Stimulated activated CD4-positive, alpha-beta T cell treated with anti-CD3 and anti-CD28 coated beads, Interleukin-2, amount 100 ng/mL, for 4 hours (primary cell): Measurements from ENCODE around the gene SLX4.

ENCODE experiments used
- DNase-seq: peaks from one replicate; pipeline ENCODE4 v3.0.0-alpha.2; 2020; ENCODE audit warnings: low read depth

Gene SLX4

GRCh38 chr16:3582276-3583165, 28.9 kb downstream of the SLX4 start:
- no peak for DNase-seq

GRCh38 chr16:3581392-3581791, 30.0 kb downstream of the SLX4 start:
- DNase-seq: no peak

- DNase-seq: no peak
Observed at GRCh38 chr16:3580686-3581085, 30.7 kb downstream of the SLX4 start.

GRCh38 chr16:3580251-3580651, 31.2 kb downstream of the SLX4 start:
- DNase-seq: no peak

GRCh38 chr16:3579776-3580175, 31.6 kb downstream of the SLX4 start:
- no peak for DNase-seq

GRCh38 chr16:3578610-3579551, 32.5 kb downstream of the SLX4 start:
- DNase-seq: no peak

- peak; percentile 27 for DNase-seq
Observed at GRCh38 chr16:3578121-3578520, 33.3 kb downstream of the SLX4 start.

- no peak for DNase-seq
Observed at GRCh38 chr16:3577302-3577752, 34.1 kb downstream of the SLX4 start, which contains the start of gene NLRC3. TSS of gene NLRC3 (minus strand) at chr16:3577403. CDS start at chr16:3565036, 12,367 bp downstream.

DNA sequence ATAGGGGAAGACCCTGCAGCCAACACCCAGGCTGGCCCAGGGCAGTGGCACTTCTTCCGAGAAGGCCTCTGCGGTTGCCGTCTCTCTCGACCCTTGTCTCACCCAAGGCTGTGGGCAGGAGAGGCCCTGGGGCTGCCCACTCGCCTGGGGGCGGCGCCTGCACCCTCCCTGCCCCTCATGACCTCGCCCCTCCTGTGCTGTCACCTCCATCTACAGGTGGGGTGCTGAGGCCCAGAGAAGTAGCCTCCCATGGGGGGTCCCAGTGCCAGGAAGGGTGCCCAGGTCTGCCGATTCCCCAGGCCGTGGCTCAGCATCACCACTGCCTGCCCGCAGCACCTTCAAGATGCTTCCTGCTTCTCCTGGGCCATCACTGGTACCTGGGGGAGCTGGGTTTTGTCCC, 35.2 kb downstream of the SLX4 start:
- DNase-seq: no peak

GRCh38 chr16:3575491-3575890, 35.9 kb downstream of the SLX4 start:
- no peak for DNase-seq

DNA sequence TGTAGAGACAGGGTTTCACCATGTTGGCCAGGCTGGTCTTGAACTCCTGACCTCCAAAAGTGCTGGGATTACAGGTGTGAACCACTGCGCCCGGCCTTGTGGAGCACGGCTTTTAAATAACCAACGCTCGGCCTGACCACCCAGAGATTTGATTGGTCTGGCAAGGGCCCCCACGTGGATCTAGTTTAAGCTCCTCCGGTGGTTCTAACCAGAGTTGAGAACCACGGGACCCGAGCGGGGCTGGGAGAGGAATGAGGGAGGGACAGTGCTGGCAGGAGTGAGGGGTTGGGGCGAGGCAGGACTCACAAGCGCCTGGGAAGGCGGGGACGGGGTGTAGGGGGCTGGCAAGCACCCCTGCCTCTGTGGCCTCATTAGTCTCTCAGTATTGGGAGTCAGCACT, 37.2 kb downstream of the SLX4 start:
- DNase-seq: no peak

DNA sequence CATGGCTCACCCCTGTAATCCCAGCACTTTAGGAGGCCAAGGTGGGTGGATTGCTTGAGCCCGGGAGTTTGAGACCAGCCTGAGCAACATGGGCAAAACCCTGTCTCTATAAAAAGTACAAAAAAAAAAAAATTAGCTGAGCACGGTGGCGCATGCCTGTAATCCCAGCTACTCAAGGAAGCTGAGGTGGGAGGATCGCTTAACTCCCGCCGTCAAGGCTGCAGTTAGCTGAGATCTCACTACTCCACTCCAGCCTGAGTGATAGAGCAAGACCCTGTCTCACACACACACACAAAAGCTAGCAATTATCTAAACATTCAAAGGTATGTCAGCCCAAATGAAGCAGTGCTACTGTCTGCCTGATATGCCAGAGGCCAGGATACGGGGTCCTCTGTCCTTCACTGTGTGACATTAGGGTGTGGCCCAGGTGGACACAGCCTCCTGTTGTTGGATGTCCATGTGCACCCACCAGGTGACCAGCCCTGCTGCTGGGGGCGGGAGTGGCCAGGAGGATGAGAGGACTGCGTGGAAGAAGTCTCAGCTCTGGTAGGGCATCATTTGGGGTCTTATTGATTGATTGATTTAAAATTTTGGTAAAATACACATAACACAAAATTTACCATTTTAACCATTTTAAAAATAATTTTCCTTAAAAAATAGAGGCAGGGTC, 38.1 kb downstream of the SLX4 start:
- DNase-seq: no peak

DNA sequence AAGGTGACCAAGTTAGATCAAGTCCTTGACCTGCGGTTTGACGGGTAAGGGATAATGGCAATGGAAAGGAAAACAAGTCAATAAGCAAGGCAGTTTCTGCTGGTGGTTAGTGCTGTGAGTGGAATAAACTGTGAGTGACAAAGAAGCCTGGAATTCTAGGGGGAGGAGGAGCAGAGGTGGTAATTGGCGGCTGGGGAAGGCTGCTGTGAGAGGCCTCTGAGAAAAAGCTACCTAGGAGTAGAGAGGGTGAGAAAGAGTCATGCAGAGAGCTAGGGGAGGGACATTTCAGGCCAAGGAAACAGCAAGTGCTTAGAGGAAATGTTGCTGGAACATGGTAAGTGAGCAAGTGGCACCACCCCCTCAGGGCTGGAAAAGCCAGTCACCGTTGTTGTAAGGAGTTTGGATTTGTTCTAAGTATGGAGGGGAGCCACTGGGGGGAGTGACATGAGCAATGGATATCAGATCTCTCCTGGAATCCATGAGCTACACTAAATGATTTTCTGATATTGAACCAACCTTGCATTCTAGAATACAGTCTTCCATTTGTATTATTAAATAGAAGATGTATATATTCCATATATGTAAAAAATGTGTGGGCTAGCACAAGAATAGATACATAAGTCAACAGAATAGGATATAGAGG, 40.9 kb downstream of the SLX4 start:
- DNase-seq: no peak

DNA sequence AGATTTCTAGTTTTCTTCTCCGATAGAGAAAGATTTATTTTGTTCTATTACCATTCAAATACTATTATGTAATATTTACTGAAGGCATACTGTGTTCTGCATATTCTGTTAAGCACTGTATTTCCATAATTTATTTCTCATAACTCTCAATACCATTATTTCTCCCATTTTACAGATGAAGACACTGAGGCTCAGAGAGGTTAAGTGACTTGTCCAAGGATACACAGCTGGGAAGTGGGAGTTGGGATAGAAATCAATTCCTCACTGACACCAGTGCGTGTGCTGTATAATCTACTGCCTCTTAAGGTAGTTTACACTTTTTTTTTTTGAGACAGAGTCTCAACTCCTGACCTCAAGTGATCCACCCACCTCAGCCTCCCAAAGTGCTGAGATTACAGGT, 41.6 kb downstream of the SLX4 start:
- DNase-seq: no peak

DNA sequence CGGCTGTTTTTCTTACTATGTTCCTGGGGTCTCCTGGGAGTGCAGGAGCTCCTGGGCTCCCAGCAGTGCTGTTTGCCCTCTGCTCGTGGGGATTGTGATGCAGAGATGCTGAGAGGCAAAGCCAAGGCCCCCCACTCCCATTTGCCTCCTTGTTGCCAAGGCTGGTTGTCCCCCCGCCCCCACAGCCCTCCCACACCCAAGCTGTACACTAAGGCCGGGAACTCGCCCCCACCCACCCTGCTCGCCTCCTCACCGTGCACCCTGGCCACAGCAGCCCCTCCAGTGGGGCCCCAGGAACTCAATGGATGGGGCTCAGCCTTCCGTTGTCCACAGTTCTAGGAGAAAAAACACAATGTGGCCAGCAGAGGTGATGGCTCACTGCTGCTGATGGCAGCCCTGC, 44.4 kb downstream of the SLX4 start:
- no peak for DNase-seq

GRCh38 chr16:3564889-3565141, 46.6 kb downstream of the SLX4 start:
- DNase-seq: no peak

DNA sequence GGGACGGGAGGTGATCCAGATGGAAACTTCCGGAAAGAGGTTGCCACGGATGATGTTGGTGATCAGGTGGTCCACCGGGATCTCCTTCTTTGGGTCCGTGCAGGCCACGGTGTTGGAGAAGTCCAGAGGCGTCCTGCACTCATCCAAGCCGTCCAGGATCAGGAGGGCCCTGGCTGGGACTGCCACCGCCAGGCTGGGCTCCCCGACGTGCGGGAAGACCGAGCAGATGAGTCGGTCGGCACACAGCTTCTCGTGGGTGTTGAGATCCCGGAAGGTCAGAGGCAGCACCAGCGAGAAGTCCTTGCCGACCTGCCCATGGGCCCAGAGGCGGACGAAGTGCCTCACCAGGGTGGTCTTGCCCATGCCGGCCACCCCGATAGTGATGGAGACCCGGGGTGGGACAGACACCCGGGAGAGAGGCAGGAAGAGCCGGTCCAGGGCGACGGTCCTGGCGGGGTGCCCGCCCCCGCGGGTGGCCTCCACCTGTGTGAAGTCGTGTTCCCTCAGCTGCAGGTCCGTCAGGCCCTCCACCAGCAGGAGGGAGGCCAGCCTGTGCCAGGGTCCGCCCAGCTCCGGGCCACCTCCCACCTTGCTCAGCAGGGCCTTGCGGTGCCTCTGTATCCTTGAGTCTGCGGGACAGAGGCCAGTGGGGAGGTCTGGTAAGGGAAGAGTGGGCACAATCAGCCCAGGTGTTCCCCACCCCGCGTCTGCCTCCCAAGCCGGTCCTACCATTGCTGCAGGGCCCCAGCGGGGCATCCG, 47.1 kb downstream of the SLX4 start:
- no peak for DNase-seq

DNA sequence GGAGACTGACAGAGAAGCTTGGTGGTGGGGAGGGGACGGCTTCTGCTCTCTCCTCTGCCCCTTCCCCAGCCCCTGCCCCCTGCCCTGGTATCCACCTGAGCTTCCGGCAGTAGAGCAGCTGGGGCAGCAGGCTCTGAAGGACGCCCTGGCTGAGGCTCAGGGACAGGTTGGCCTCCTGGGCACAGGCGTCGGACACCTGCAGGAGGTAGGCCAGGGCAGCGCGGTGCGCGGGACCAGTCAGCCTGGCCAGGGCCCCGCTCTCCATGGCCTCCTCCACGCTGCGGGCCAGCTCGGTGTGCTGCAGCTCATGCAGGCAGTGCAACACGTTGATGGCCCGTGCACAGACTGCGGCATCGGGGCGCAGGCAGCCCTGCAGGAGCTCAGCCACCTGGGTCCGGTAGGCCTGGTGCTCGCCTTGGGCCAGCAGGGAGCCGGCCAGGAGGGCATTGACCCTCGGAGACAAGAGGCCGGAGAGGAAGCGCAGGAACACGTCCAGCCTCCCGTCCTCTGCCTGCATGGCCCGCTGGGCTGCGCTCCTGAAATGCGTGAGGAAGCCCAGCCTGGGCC, 48.4 kb downstream of the SLX4 start:
- no peak for DNase-seq

DNA sequence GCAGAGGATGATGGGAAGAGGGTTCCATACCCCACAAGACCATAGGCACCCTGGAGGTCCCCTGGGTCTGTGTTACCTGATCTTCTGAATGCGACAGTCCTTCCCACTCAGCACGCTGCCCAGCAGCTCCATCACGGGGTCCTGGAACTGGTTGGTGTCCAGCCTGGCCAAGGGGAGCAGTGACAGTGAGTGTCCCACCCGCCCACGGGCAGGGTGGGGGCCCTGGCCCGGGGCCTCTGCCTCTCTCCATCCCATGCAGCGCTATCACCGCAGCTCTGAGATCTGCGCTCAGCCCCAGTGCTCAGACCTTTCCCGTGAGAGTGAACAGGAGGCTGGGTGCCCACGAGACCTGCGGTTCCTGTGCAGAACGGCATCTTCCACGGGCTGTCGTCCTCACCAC, 49.8 kb downstream of the SLX4 start:
- DNase-seq: no peak

- no peak for DNase-seq
Observed at GRCh38 chr16:3554351-3554928, 57.0 kb downstream of the SLX4 start.
